H1 (cell line): ENCODE results near the gene ASH1L. TPM values are rescaled to one million over a fixed set of nuclear protein-coding genes. Genes with fewer than 3 reads are reported as not detected.

Experiments
- polyA plus RNA-seq, 7 experiments: library from polyadenylated mRNA; depleted of rRNA in 3 of 7; stranded (reverse) in 5 of 7; unstranded in 2 of 7; fragments of >200 nt in 5 of 7; fragments of 200-250 nt in 2 of 7; gene quantifications; 1 replicate in 5 of 7; 2 replicates in 1 of 7; 4 replicates in 1 of 7; pipeline versions ENCODE4 v1.2.1 to v1.2.3, GENCODE V29; 2011 to 2013; ENCODE audit warnings: missing spikeins in 2 of 7, mixed read lengths in 2 of 7
- total RNA-seq: library from RNA; stranded (reverse); fragmentation: NEBNext Ultra II Directional; extraction: Animal tissue kit (Norgen Biotek cat#: 25700); gene quantifications from 2 replicates; pipeline ENCODE4 v1.2.1, GENCODE V29; 2021
- TF ChIP-seq, protein P1 (sequence below): fragments of 300-600 bp; sonication (generic); IDR thresholded peaks from 2 replicates; pipeline ENCODE4 v1.7.1; 2012; ENCODE audit warnings: low read length, moderate library complexity, mild to moderate bottlenecking, inconsistent platforms; ENCODE audit not compliant: insufficient replicate concordance

Gene ASH1L
- total and polyA plus RNA-seq, 2 of the 8 experiments (the other 6 are each of a cell fraction or from before 2014, with no cell fraction given) = 7.5 to 27.6 TPM

DNA sequence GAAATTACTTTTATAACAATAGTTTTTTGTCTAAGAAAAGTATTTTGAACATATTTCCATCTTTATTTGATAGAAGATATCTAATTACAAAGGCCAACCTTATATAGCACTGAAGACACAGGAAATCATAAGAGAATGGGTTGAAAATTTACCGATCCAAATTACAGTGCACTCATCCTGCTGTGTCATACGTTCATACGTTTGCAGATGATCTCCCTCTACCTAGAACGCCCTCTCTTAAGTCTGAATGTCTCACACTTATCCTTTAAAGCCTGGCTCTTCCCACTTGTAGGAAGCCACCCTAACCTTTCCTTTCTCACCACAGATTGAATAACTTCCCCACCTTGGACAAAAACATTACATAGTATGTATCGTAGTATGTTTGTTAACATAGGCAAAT, 9.3 kb downstream of the ASH1L start (continued):
- TF ChIP-seq, protein P1, sequence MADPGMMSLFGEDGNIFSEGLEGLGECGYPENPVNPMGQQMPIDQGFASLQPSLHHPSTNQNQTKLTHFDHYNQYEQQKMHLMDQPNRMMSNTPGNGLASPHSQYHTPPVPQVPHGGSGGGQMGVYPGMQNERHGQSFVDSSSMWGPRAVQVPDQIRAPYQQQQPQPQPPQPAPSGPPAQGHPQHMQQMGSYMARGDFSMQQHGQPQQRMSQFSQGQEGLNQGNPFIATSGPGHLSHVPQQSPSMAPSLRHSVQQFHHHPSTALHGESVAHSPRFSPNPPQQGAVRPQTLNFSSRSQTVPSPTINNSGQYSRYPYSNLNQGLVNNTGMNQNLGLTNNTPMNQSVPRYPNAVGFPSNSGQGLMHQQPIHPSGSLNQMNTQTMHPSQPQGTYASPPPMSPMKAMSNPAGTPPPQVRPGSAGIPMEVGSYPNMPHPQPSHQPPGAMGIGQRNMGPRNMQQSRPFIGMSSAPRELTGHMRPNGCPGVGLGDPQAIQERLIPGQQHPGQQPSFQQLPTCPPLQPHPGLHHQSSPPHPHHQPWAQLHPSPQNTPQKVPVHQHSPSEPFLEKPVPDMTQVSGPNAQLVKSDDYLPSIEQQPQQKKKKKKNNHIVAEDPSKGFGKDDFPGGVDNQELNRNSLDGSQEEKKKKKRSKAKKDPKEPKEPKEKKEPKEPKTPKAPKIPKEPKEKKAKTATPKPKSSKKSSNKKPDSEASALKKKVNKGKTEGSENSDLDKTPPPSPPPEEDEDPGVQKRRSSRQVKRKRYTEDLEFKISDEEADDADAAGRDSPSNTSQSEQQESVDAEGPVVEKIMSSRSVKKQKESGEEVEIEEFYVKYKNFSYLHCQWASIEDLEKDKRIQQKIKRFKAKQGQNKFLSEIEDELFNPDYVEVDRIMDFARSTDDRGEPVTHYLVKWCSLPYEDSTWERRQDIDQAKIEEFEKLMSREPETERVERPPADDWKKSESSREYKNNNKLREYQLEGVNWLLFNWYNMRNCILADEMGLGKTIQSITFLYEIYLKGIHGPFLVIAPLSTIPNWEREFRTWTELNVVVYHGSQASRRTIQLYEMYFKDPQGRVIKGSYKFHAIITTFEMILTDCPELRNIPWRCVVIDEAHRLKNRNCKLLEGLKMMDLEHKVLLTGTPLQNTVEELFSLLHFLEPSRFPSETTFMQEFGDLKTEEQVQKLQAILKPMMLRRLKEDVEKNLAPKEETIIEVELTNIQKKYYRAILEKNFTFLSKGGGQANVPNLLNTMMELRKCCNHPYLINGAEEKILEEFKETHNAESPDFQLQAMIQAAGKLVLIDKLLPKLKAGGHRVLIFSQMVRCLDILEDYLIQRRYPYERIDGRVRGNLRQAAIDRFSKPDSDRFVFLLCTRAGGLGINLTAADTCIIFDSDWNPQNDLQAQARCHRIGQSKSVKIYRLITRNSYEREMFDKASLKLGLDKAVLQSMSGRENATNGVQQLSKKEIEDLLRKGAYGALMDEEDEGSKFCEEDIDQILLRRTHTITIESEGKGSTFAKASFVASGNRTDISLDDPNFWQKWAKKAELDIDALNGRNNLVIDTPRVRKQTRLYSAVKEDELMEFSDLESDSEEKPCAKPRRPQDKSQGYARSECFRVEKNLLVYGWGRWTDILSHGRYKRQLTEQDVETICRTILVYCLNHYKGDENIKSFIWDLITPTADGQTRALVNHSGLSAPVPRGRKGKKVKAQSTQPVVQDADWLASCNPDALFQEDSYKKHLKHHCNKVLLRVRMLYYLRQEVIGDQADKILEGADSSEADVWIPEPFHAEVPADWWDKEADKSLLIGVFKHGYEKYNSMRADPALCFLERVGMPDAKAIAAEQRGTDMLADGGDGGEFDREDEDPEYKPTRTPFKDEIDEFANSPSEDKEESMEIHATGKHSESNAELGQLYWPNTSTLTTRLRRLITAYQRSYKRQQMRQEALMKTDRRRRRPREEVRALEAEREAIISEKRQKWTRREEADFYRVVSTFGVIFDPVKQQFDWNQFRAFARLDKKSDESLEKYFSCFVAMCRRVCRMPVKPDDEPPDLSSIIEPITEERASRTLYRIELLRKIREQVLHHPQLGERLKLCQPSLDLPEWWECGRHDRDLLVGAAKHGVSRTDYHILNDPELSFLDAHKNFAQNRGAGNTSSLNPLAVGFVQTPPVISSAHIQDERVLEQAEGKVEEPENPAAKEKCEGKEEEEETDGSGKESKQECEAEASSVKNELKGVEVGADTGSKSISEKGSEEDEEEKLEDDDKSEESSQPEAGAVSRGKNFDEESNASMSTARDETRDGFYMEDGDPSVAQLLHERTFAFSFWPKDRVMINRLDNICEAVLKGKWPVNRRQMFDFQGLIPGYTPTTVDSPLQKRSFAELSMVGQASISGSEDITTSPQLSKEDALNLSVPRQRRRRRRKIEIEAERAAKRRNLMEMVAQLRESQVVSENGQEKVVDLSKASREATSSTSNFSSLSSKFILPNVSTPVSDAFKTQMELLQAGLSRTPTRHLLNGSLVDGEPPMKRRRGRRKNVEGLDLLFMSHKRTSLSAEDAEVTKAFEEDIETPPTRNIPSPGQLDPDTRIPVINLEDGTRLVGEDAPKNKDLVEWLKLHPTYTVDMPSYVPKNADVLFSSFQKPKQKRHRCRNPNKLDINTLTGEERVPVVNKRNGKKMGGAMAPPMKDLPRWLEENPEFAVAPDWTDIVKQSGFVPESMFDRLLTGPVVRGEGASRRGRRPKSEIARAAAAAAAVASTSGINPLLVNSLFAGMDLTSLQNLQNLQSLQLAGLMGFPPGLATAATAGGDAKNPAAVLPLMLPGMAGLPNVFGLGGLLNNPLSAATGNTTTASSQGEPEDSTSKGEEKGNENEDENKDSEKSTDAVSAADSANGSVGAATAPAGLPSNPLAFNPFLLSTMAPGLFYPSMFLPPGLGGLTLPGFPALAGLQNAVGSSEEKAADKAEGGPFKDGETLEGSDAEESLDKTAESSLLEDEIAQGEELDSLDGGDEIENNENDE = no peak
- TF ChIP-seq, all 59 proteins: peak for 0
